Measurements from ENCODE around the gene IKZF1. TPM values are rescaled to one million over a fixed set of nuclear protein-coding genes. Genes with fewer than 3 reads are reported as not detected.

Gene IKZF1
- total RNA-seq, 6 donors from 2014 or later: 33.8 to 65.1 (median 49.8) TPM

- Histone ChIP-seq H3K36me3 (no peaks in the 10 kb centered on the region), H3K9me3 (no peaks in the 10 kb centered on the region), H3K27ac (no peak overlapping the region), H3K27me3 (no peaks in the 10 kb centered on the region), H3K4me3 (no peak overlapping the region), H3K4me1 (no peaks in the 10 kb centered on the region)
- DNase-seq (no peak), ATAC-seq (ENCODE audit: low FRiP score in 2 of 2) (no peak)
- 88 to 96% methylated on average over 6 of the region's 6 CpGs for WGBS, 2 donors
- TF ChIP-seq POLR2AphosphoS5 (IDR thresholded peaks at IDR 0.05) (no peak), CTCF (IDR thresholded peaks at IDR 0.05) (no peak), EP300 (IDR thresholded peaks at IDR 0.05) (no peak), POLR2A (IDR thresholded peaks at IDR 0.05) (no peak)
These were observed 120.8 kb downstream of the IKZF1 start for GRCh38 chr7:50425318-50425717.

- ATAC-seq (ENCODE audit: low FRiP score in 2 of 2) (no peak), DNase-seq (no peak)
- no peaks in the 10 kb centered on the region for H3K4me1 ChIP-seq
- no peak overlapping the region for H3K4me3 ChIP-seq
- WGBS, 2 donors: 83 to 86% methylated on average over 5 of the region's 5 CpGs
- TF ChIP-seq EP300 (IDR thresholded peaks at IDR 0.05) (no peak), POLR2A (IDR thresholded peaks at IDR 0.05) (no peak), CTCF (IDR thresholded peaks at IDR 0.05) (no peak), POLR2AphosphoS5 (IDR thresholded peaks at IDR 0.05) (no peak)
- H3K9me3 ChIP-seq: no peaks in the 10 kb centered on the region
- no peaks in the 10 kb centered on the region for H3K27me3 ChIP-seq
- no peak overlapping the region for H3K27ac ChIP-seq
- H3K36me3 ChIP-seq: no peaks in the 10 kb centered on the region
These were observed 121.9 kb downstream of the IKZF1 start for GRCh38 chr7:50426280-50427045.

GRCh38 chr7:50427518-50427917, 123.0 kb downstream of the IKZF1 start:
- Histone ChIP-seq H3K4me1 (no peaks in the 10 kb centered on the region), H3K27me3 (no peaks in the 10 kb centered on the region), H3K9me3 (no peaks in the 10 kb centered on the region), H3K27ac (no peak overlapping the region), H3K36me3 (no peaks in the 10 kb centered on the region), H3K4me3 (no peak overlapping the region)
- TF ChIP-seq POLR2A (IDR thresholded peaks at IDR 0.05): no peak
- TF ChIP-seq CTCF (IDR thresholded peaks at IDR 0.05): no peak
- TF ChIP-seq POLR2AphosphoS5 (IDR thresholded peaks at IDR 0.05): no peak
- TF ChIP-seq EP300 (IDR thresholded peaks at IDR 0.05): no peak
- no peak for ATAC-seq (ENCODE audit: low FRiP score in 2 of 2)
- no peak for DNase-seq
- 83 to 85% methylated on average over 2 of the region's 2 CpGs for WGBS, 2 donors

GRCh38 chr7:50428911-50429310, 124.4 kb downstream of the IKZF1 start:
- no peaks in the 10 kb centered on the region for H3K9me3 ChIP-seq
- no peak for DNase-seq

More at GRCh38 chr7:50428911-50429310, 124.4 kb downstream of the IKZF1 start:
- Histone ChIP-seq H3K36me3 (no peaks in the 10 kb centered on the region), H3K4me1 (no peaks in the 10 kb centered on the region), H3K4me3 (no peak overlapping the region), H3K27me3 (no peaks in the 10 kb centered on the region), H3K27ac (no peak overlapping the region)
- ATAC-seq (ENCODE audit: low FRiP score in 2 of 2): no peak
- WGBS, 2 donors: 72 to 77% methylated on average over 3 of the region's 3 CpGs
- TF ChIP-seq CTCF (IDR thresholded peaks at IDR 0.05) (no peak), POLR2A (IDR thresholded peaks at IDR 0.05) (no peak), POLR2AphosphoS5 (IDR thresholded peaks at IDR 0.05) (no peak), EP300 (IDR thresholded peaks at IDR 0.05) (no peak)
